ENCODE data around the gene COL25A1.
"Not testable (repeated sequence)": the region's sequence is repeated elsewhere in the genome, so short reads cannot be mapped to it uniquely, and the experiment has no call there.

The COL25A1 gene

GRCh38 chr4:109171070-109171469 lies 131.4 kb downstream of the COL25A1 start:
- DNase-seq = no peak

GRCh38 chr4:109169170-109169569 lies 133.3 kb downstream of the COL25A1 start:
- DNase-seq = no peak

GRCh38 chr4:109166586-109166985 lies 135.9 kb downstream of the COL25A1 start:
- DNase-seq = no peak

GRCh38 chr4:109166126-109166525 lies 136.3 kb downstream of the COL25A1 start:
- no peak for DNase-seq

GRCh38 chr4:109164011-109164410 lies 138.4 kb downstream of the COL25A1 start:
- DNase-seq = no peak

- no peak for DNase-seq
Observed at GRCh38 chr4:109163493-109163892, 139.0 kb downstream of the COL25A1 start.

- no peak for DNase-seq
Observed at GRCh38 chr4:109162759-109163158, 139.7 kb downstream of the COL25A1 start.

- DNase-seq = no peak
Observed at GRCh38 chr4:109160494-109160893, 142.0 kb downstream of the COL25A1 start.

- no peak for DNase-seq
Observed at GRCh38 chr4:109157696-109158095, 144.8 kb downstream of the COL25A1 start.

GRCh38 chr4:109157205-109157604 lies 145.3 kb downstream of the COL25A1 start:
- DNase-seq = no peak

GRCh38 chr4:109156356-109156755 lies 146.1 kb downstream of the COL25A1 start:
- no peak for DNase-seq

- DNase-seq = no peak
Observed at GRCh38 chr4:109155682-109156283, 146.7 kb downstream of the COL25A1 start.

- DNase-seq = no peak
Observed at GRCh38 chr4:109155084-109155483, 147.4 kb downstream of the COL25A1 start.

GRCh38 chr4:109154424-109154823 lies 148.0 kb downstream of the COL25A1 start:
- DNase-seq = no peak

GRCh38 chr4:109149836-109150235 lies 152.6 kb downstream of the COL25A1 start:
- no peak for DNase-seq

GRCh38 chr4:109148577-109149075 lies 153.8 kb downstream of the COL25A1 start:
- no peak for DNase-seq

- no peak for DNase-seq
Observed at GRCh38 chr4:109147135-109147534, 155.3 kb downstream of the COL25A1 start.

- no peak for DNase-seq
Observed at GRCh38 chr4:109146499-109146898, 156.0 kb downstream of the COL25A1 start.

GRCh38 chr4:109138125-109138524 lies 164.3 kb downstream of the COL25A1 start:
- not testable (repeated sequence) for DNase-seq

- no peak for DNase-seq
Observed at GRCh38 chr4:109134921-109135320, 167.5 kb downstream of the COL25A1 start.

GRCh38 chr4:109134268-109134667 lies 168.2 kb downstream of the COL25A1 start:
- DNase-seq = no peak

- no peak for DNase-seq
Observed at GRCh38 chr4:109131559-109131958, 170.9 kb downstream of the COL25A1 start.

GRCh38 chr4:109128589-109128988 lies 173.9 kb downstream of the COL25A1 start:
- no peak for DNase-seq

- no peak for DNase-seq
Observed at GRCh38 chr4:109127866-109128265, 174.6 kb downstream of the COL25A1 start.
